Stimulated activated CD4-positive, alpha-beta T cell treated with anti-CD3 and anti-CD28 coated beads, TNF-alpha, amount 100 ng/mL, for 4 hours (primary cell): Measurements from ENCODE around the gene RHOXF1.
"Not testable (repeated sequence)": the region's sequence is repeated elsewhere in the genome, so short reads cannot be mapped to it uniquely, and the experiment has no call there.

Experiments used
- DNase-seq, 3 experiments: peaks; one replicate each; pipeline ENCODE4 v3.0.0-alpha.2; 2020; ENCODE audit warnings: low read depth in 3 of 3

Gene RHOXF1

DNA sequence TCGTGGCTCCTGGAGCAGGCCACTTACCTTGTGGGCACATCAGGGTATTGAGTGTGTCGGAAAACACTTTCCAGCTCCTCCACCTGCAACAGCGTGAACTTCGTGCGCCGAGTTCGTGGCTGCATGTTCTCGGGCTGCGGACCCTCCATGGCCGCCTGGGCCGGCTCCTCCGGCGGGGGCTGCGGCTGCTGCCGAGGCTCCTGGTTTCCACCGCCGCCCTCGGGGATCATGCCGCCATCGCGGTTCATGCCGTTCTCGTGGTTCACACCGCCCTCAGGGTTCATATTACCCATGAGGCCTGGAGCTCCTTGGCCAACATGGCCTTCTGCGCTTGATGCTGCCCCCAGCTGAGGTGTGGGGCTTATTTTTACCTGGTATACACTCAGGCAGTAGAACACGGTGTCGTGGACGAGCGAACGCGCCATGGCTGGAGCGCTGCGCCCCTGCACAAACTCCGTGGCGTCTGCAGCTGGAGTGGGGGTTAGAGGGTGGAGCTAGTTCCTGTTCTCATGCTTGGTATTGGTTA is at the start of gene RHOXF1:
Gene RHOXF1 (minus strand): TSS at position 476 of the 526 bp plus-strand sequence. CDS start 51 bp downstream, at position 425.
- DNase-seq = no peak

DNA sequence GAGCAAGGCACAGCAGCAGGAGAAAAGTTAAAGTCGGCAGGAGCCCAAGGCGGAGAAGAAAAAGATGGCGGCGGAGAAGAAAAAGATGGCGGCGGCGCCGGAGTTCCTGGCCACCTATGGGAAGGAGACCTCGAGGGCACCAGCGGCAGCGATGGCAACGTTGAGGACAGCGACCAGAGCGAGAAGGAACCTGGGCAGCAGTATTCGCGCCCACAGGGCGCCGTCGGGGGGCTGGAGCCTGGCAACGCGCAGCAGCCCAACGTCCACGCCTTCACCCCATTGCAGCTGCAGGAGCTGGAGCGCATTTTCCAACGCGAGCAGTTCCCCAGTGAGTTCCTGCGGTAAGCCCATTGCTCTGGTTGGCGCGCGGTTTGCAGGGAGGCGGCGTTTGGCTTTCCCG is 43.4 kb upstream of the RHOXF1 start:
- not testable (repeated sequence) for DNase-seq

GRCh38 chrX:120158313-120158712 is 42.6 kb upstream of the RHOXF1 start, which contains the start of gene RHOXF2:
Gene RHOXF2 (plus strand): TSS chrX:120158613. CDS start chrX:120158751, 138 bp downstream.
- not testable (repeated sequence) for DNase-seq

DNA sequence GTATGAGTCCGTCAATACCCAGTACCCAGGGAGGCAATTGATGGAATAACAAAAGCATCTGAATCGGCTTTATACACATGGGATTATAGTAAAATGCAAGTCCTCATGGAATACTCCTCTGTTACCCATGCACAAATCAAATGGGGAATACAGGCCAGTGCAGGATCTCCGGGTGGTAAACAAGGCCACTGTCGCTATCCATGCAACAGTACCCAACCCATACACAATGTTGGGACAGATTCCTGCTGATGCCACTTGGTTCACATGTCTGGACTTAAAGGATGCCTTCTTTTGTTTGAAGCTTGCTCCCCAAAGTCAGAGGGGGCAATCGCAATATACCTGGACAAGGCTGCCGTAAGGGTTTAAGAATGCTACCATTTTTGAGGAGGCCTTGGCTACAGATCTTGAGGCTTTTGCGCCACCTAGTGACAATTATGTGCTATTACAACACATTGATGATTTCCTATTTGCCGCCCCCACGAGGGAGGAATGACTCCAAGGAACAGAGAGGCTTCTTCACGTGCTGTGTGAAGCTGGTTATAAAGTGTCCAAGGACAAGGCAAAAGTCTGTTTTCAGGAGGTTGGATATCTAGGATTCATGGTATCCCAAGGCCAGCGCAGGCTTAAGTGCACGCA is 34.5 kb upstream of the RHOXF1 start:
- not testable (repeated sequence) for DNase-seq

DNA sequence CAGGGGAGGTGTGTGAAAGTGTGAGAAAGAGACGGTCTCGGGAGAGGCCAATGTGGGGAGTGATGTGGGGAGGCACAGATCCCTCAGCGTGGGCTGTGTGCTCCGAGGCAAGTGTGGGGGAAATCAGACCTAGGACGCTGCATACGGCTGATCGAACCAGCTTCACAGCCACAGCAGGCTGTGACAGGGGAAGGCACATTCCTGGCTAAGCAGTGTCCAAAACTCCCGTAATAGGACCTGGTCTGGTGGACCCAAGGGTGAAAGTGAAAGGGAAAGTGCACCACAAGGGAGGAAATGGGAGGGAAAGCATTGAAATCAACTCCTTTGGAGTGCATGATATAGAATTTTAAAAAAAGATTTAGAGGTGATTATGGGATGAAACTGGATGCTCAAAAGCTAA is 31.8 kb upstream of the RHOXF1 start:
- no peak for DNase-seq

DNA sequence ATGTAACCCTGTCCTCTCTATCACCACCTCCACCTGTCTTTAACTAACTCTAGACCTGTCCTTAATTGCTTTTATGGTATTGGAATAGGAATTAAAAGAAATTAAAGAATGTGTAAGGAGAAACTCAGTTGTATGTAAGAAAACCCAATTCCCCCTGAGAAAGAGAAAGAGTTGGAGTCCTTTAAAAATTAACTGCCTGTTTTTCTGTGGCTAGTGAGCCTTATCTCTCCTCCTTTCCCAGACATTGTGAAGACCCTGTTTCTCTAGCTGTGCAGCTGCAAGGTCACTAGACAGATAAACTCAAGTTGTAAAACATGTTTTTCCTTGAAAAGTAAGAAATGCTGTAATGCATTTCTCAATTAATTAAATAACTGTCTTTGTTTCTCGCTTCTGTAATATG is 30.6 kb upstream of the RHOXF1 start:
- DNase-seq = not testable (repeated sequence)

- no peak for DNase-seq
Measured at GRCh38 chrX:120145295-120145925, 29.7 kb upstream of the RHOXF1 start.

- no peak for DNase-seq
Measured at GRCh38 chrX:120144178-120144844, 28.6 kb upstream of the RHOXF1 start.

DNA sequence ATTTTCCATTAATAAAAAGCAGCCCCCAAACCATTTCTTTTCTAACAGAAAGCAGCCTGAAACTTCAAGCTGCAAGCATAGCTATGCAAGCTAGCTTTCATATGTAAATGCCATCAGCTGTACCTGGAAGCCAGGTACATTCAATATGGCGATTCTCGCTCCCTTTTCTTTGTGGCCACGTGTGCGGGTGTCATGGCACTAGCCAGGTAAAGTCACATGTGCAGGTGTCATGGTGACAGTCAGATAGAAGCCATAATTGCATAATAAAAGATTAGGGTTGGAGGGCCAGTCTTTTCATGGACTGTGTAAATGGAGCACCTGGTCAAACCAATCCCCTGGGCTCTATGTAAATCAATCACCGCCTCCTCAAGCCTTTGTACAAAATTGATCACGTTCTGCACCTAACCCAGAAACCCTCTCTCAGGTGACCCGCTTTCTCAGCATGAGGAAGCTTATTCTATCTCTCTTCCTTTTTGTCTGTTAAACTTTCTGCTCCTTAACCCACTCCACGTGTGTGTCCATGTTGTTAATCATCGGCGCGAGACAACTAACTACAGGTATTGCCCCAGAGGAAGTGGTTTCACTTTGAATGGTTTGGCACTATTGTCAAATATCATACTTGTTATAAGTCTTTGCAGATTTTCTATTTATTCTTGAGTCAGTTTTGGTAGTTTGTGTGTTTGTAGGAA is 24.7 kb upstream of the RHOXF1 start:
- no peak for DNase-seq

GRCh38 chrX:120137439-120137838 is 21.7 kb upstream of the RHOXF1 start:
- no peak for DNase-seq

DNA sequence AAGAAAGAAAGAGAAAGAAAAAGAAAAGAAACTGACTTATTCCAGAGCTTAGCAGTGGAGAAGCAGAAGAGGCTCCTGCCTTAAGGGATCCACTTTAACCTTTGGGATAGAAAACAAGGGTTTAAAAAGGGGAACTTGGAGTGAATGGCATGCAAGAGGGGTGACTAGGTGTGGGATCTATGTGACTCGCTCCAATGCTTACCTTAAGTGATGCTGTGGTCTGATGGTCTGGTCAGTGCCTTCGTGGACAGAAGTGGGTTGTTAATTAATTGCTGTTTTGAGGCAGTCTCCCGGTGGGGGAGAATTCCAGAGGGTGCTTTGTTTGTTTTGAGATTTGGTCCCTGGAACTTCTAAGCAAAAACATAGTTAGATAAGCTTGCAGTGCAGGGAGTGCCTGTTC is 21.1 kb upstream of the RHOXF1 start:
- DNase-seq = no peak

GRCh38 chrX:120136128-120136527 is 20.4 kb upstream of the RHOXF1 start:
- DNase-seq = no peak

- not testable (repeated sequence) for DNase-seq
Measured at GRCh38 chrX:120128306-120128846, 12.7 kb upstream of the RHOXF1 start.

GRCh38 chrX:120125444-120125843 is 9.7 kb upstream of the RHOXF1 start:
- no peak for DNase-seq

- no peak for DNase-seq
Measured at GRCh38 chrX:120120223-120120622, 4.5 kb upstream of the RHOXF1 start.

- no peak for DNase-seq
Measured at GRCh38 chrX:120111611-120112010, 4.1 kb downstream of the RHOXF1 start.

GRCh38 chrX:120109378-120109777 is 6.3 kb downstream of the RHOXF1 start:
- no peak for DNase-seq

- DNase-seq = not testable (repeated sequence)
Measured at GRCh38 chrX:120104707-120105106, 11.0 kb downstream of the RHOXF1 start.

- not testable (repeated sequence) for DNase-seq
Measured at GRCh38 chrX:120101057-120101456, 14.7 kb downstream of the RHOXF1 start.

DNA sequence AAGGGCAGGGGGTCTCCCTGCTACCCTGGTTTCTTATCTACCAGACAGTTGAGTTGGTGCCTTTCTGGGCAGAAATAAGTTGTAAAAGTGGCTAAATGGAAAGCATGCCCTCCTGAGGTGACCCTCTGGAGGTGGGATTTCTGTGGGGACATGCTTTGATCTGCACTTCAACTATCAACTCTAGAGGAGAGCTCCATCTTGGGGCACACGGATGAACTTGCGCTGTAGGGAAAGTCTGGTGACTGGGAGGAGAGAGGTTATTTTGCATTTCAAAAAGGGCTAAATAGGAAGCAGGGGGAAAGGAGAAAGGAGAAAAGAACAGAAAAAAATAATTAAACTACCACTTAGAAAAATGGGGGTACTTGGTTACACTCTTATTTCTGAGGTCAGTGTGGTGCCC is 25.5 kb downstream of the RHOXF1 start:
- no peak for DNase-seq

DNA sequence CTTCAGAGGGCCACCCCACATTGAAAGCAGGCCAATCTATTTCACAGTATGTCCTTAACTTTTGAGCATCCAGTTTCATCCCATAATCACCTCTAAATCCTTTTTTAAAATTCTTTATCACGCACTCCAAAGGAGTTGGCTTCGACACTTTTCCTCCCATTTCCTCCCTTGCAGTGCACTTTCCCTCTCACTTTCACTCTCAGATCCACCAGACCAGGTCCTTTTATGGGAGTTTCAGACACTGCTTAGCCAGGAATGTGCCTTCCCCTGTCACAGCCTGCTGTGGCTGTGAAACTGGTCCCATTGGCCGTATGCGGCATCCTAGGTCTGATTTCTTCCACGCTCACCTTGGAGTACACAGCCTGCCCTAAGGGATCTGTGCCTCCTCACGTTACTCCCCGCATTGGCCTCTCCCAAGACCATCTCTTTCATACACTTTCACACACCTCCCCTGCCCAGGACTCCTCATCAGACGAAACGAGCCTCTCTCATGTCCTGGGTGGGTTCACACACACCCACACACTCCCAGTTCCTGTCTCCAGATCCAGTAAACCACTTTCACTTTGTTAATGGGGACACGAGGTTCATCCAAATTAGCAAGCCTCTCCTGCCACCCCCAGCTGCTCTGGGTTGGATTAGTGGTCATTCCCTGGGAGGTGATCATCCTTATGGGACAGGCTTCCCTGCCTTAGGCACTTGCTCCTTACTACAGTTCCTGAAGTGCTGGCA is 28.3 kb downstream of the RHOXF1 start:
- DNase-seq = no peak
